Large intestine (tissue), 3 donors: Measurements from ENCODE around the gene GMDS. TPM values are rescaled to one million over a fixed set of nuclear protein-coding genes. Genes with fewer than 3 reads are reported as not detected.

Experiments used
- DNase-seq, 2 donors: peaks; one replicate each; pipeline versions ENCODE4 v3.0.0 to v3.0.0-alpha.2; 2013
- H3K27ac ChIP-seq: one replicate; pipeline ENCODE4 v1.5.1; 2013; ENCODE audit warnings: low read length
- H3K27me3 ChIP-seq: 2 replicates; pipeline ENCODE4 v1.6.1; 2013; ENCODE audit warnings: low read length; ENCODE audit not compliant: control insufficient read depth, insufficient read depth
- H3K36me3 ChIP-seq: 2 replicates; pipeline ENCODE4 v1.6.1; 2013; ENCODE audit warnings: low read length; ENCODE audit not compliant: control insufficient read depth, insufficient read depth
- H3K4me1 ChIP-seq: one replicate; pipeline ENCODE4 v1.6.1; 2013; ENCODE audit warnings: low read length; ENCODE audit not compliant: control insufficient read depth, insufficient read depth
- H3K4me3 ChIP-seq: one replicate; pipeline ENCODE4 v1.5.1; 2013; ENCODE audit warnings: low read length
- H3K9me3 ChIP-seq: one replicate; pipeline ENCODE4 v1.6.1; 2013; ENCODE audit warnings: mild to moderate bottlenecking, low read depth, low read length, moderate library complexity; ENCODE audit not compliant: control insufficient read depth
- WGBS: methylation state at CpG from one replicate; pipeline ENCODE4 v1.1.5; 2013; ENCODE audit warnings: low lambda C conversion rate; ENCODE audit not compliant: insufficient coverage; 5-methylcytosine and 5-hydroxymethylcytosine counted together
- polyA plus RNA-seq: library from polyadenylated mRNA; unstranded; fragments of 120-200 nt; gene quantifications from one replicate; pipeline ENCODE4 v1.2.1, GENCODE V29; 2013

GMDS gene
- polyA plus RNA-seq, 1 donor = 58.9 TPM

DNA sequence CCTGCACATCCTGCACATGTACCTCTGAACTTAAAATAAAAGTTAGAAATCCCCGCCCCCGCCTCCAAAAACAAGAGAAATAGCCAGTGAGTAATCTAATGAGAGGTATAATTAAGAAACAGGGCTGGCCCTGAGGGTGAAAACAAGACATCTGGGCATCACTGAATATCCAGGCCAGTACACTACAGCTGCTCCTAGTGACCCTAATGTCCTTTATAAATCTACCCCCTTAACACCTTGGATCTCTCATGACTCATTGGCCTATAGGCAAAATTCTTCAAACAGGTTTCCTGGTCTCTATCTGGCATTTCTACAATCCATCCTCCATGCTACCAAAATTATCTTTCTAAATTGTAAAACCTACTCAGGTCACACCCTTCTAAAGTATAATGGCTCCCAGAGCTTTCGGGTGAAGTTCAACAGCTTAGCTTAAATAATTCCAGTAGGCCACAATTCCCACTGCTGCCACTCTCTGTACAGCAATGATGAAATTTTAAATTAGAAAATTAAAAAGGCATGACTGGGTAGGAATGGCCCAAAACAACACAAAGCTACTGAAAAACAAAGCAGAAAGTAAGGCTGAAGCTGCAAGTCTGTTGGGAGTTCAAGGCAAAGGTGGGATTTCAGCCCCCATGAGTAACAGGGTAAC lies 260.9 kb downstream of the GMDS start:
- no peak for DNase-seq
- Histone ChIP-seq H3K27me3 (no peaks in the 10 kb centered on the region), H3K27ac (no peak overlapping the region), H3K4me3 (no peak overlapping the region), H3K36me3 (no peaks in the 10 kb centered on the region), H3K4me1 (no peaks in the 10 kb centered on the region), H3K9me3 (peaks cover 15% of the 10 kb centered on the region)
- no CpG with 5 or more reads among the region's 3 CpGs for WGBS

DNA sequence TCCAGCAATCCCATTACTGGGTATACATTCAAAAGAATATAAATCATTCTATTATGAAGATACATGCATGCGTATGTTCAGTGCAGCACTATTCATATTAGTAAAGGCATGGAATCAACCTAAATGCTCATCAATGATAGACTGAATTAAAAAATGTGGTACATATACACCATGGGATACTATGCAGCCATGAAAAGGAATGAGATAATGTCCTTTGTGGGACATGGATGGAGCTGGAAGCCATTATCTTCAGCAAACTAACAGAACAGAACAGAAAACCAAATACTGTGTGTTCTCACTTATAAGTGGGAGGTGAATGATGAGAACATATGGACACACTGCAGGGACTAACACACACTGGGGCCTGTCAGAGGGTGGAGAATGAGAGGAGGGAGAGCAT lies 261.6 kb downstream of the GMDS start:
- Histone ChIP-seq H3K4me3 (no peak overlapping the region), H3K9me3 (peaks cover 15% of the 10 kb centered on the region), H3K36me3 (no peaks in the 10 kb centered on the region), H3K27ac (no peak overlapping the region), H3K4me1 (no peaks in the 10 kb centered on the region), H3K27me3 (no peaks in the 10 kb centered on the region)
- no peak for DNase-seq
- 100% methylated on average over 1 of the region's 1 CpG for WGBS

DNA sequence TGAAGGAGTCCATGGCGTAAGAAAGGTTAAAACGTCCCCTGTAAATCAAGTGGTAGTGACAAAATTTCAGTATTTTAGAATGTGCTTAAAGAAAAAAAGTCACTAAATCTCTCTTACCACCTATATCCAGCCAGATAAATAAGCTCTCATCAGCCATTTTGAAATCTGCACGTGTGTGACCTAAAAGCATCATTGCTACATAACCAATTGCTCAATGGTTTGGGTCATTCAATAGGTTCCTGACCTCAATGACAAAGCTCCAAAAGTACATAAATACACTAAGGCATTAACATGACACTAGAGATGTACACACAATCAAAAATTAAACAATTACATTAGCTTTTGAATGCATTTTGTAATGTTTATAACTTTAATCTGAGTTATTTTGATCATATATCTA lies 272.4 kb downstream of the GMDS start:
- 86% methylated on average over 1 of the region's 3 CpGs for WGBS
- no peak for DNase-seq
- H3K9me3 ChIP-seq = no peaks in the 10 kb centered on the region
- no peak overlapping the region for H3K4me3 ChIP-seq
- no peaks in the 10 kb centered on the region for H3K27me3 ChIP-seq
- no peak overlapping the region for H3K27ac ChIP-seq
- H3K36me3 ChIP-seq = no peaks in the 10 kb centered on the region
- no peaks in the 10 kb centered on the region for H3K4me1 ChIP-seq

DNA sequence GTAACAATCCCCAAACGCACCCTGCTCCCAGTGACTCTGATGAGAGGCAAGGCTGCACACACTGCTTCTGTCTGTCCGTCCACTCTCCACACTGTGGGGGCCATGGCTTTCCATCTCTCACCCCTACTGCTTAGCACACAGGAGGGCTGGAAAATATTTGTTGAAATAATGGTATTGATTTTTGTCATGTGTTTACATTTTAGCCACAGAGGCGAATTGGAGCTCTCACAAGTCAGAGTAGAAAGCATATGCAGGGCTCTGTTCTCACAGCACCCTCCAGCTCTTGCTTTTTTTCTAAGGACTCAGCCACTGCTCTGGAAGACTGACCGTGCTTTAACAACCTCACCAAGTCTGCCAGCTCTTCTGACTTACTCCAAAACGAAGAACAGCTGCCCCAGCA lies 273.8 kb downstream of the GMDS start:
- no CpG with 5 or more reads among the region's 5 CpGs for WGBS
- Histone ChIP-seq H3K27me3 (no peaks in the 10 kb centered on the region), H3K4me3 (no peak overlapping the region), H3K9me3 (no peaks in the 10 kb centered on the region), H3K4me1 (no peaks in the 10 kb centered on the region), H3K27ac (no peak overlapping the region), H3K36me3 (no peaks in the 10 kb centered on the region)
- no peak for DNase-seq

DNA sequence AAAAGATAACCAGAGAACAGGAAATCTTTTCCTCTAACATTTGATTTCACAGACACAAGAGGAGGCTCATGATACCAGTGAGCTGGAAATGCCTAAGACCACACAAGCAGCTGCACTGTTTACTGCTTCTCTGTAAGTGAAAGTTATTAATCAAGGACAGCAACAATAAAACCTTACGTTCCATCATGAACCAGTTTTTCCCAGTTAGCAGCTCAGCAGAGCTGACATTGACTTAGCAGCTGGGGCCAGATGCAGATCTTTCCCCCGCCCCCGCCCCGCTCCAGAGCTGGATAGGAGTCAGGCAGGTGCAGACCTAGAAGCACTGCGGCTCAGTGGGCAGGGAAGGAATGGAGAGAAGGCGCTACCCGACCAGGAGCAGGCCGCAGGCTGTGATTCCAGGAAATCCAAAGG lies 275.2 kb downstream of the GMDS start:
- no peaks in the 10 kb centered on the region for H3K36me3 ChIP-seq
- H3K4me1 ChIP-seq = no peaks in the 10 kb centered on the region
- DNase-seq = peak; percentile 11 to 28
- H3K4me3 ChIP-seq = no peak overlapping the region
- H3K9me3 ChIP-seq = no peaks in the 10 kb centered on the region
- H3K27me3 ChIP-seq = no peaks in the 10 kb centered on the region
- H3K27ac ChIP-seq = no peak overlapping the region
- WGBS = no CpG with 5 or more reads among the region's 8 CpGs

DNA sequence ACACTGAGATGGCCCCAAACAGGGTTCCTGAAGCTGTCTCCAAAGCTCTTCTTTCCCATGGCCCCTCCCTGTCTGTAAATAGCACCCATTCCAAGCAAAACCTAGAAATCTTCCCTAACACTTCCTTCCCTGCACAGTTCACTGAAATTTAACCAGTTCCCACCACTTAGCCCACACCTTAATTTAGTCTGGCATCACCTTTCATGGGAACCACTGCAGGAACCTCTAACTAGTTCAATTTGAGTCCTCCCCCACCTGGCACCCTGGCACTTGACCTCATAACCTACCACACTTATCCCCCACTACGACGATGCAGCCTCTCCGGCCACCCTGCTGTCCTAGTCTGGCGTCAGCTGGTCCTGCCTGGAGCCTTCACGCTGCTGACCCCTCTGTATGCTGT lies 278.7 kb downstream of the GMDS start:
- no peak for DNase-seq
- H3K4me1 ChIP-seq = no peaks in the 10 kb centered on the region
- WGBS = no CpG with 5 or more reads among the region's 5 CpGs
- H3K36me3 ChIP-seq = no peaks in the 10 kb centered on the region
- no peak overlapping the region for H3K4me3 ChIP-seq
- H3K9me3 ChIP-seq = no peaks in the 10 kb centered on the region
- H3K27me3 ChIP-seq = no peaks in the 10 kb centered on the region
- no peak overlapping the region for H3K27ac ChIP-seq

DNA sequence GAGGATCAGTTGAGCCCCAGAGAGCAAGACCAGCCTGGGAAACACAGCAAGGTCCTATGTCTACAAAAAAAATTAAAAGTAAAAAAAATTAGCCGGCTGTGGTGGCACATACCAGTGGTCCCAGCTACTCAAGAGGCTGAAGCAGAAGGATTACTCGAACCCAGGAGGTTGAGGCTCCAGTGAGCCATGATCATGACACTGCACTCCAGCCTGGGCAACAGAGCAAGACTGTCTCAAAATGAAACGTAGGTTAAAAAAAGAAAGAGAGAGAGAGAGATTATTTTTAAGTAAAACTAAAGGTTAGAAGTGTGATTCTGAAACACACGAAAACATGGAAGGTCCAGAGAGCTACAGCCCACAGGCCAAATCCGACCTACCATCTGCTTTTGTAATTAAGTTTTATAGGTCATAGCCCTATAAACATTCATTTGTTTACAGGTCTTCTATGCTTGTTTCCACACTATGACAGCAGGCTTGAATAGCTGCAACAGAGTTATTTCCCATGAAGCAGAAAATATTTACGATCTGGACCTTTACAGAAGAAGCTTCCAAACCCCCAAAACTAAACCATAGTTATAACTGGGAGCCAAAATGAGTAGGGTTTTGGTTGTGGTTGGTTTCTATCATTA lies 279.7 kb downstream of the GMDS start:
- H3K36me3 ChIP-seq = no peaks in the 10 kb centered on the region
- WGBS = 66% methylated on average over 2 of the region's 6 CpGs
- no peak overlapping the region for H3K27ac ChIP-seq
- no peaks in the 10 kb centered on the region for H3K27me3 ChIP-seq
- no peaks in the 10 kb centered on the region for H3K4me1 ChIP-seq
- no peak for DNase-seq
- no peak overlapping the region for H3K4me3 ChIP-seq
- H3K9me3 ChIP-seq = no peaks in the 10 kb centered on the region

DNA sequence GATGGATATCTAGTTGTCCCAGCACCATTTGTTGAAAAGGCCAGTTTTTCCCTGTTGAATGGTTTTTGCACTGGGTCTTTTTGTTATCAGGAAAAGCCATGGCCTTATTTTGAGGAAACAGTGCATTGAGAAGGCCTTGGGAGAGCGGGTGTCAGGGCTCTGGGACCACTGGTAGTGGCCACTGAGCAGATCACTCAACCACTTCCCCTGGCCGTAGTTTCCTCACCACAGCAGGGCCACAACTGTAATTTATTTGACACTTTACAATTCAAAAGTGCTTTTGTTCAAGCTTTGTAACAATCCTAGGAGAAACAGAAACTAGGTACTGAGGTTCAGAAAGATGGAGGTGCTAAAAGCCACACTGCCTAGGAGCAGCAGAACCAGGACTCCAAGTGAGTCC lies 281.8 kb downstream of the GMDS start:
- no peak overlapping the region for H3K4me3 ChIP-seq
- no peaks in the 10 kb centered on the region for H3K4me1 ChIP-seq
- peaks cover 3% of the 10 kb centered on the region for H3K36me3 ChIP-seq
- no peaks in the 10 kb centered on the region for H3K9me3 ChIP-seq
- no peak overlapping the region for H3K27ac ChIP-seq
- WGBS = no CpG with 5 or more reads among the region's 2 CpGs
- DNase-seq = no peak
- no peaks in the 10 kb centered on the region for H3K27me3 ChIP-seq

DNA sequence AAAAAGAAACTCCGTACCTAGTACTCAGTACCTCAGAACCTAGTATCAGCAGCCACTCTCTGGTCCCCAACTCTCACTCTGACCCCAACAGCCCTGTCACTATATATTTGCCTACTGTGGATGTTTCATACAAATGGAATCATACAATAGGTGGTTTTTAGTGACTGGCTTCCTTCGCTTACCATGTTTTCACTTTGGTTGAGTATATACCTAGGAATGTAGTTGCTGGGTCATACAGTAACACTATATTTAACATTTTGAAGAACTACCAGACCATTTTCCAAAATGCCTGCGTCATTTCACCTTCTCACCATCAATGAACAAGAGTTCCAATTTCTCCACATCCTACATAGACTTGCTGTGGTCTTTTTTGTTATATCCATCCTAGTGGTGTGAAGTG lies 283.2 kb downstream of the GMDS start:
- DNase-seq = no peak
- H3K9me3 ChIP-seq = no peaks in the 10 kb centered on the region
- no peaks in the 10 kb centered on the region for H3K27me3 ChIP-seq
- peaks cover 3% of the 10 kb centered on the region for H3K36me3 ChIP-seq
- no CpG with 5 or more reads among the region's 3 CpGs for WGBS
- H3K4me3 ChIP-seq = no peak overlapping the region
- no peaks in the 10 kb centered on the region for H3K4me1 ChIP-seq
- no peak overlapping the region for H3K27ac ChIP-seq

DNA sequence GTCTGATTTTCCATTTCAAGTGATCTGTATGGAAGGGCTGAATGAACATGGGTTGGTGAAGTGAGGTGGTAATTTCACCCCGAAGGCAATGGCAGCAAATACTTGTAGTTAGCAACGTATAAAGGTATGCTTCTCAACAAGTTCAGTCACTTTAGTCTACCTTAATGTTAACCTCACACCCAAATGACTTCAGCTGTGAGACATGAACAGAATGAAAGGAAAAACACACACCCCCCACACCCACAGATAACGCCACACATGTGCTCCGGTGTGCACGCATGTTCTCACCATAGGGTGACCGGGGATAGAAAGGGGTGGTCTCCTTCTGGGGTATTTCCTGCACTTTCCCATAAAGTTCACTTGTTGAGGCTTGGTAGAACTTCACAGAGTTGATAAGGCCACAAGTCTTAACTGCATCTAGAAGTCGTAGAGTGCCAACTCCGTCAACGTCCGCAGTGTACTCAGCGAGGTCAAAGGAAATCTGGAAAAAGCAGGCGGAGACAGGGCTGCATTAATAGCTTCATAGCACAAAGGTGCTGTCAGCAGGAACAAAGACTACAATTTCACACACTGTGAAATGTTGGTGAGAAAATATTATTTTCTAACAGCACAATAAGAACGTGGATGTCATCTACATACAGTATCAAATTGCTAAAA lies 284.8 kb downstream of the GMDS start:
- no peaks in the 10 kb centered on the region for H3K4me1 ChIP-seq
- H3K27ac ChIP-seq = no peak overlapping the region
- DNase-seq = no peak
- WGBS = 93% methylated on average over 5 of the region's 13 CpGs
- H3K9me3 ChIP-seq = no peaks in the 10 kb centered on the region
- no peak overlapping the region for H3K4me3 ChIP-seq
- no peaks in the 10 kb centered on the region for H3K27me3 ChIP-seq
- H3K36me3 ChIP-seq = peaks cover 3% of the 10 kb centered on the region
